Endodermal cell (in vitro differentiated cells): ENCODE results near the gene MAGI3. TPM values are rescaled to one million over a fixed set of nuclear protein-coding genes. Genes with fewer than 3 reads are reported as not detected.

Experiments
- DNase-seq: peaks from one replicate; pipeline ENCODE4 v3.0.0-alpha.2; 2017
- H3K27ac ChIP-seq: 2 replicates; pipeline ENCODE4 v1.5.1; 2013; ENCODE audit warnings: mild to moderate bottlenecking, low read depth, low read length, moderate library complexity
- H3K27me3 ChIP-seq: 2 replicates; pipeline ENCODE4 v1.6.1; 2013; ENCODE audit warnings: mild to moderate bottlenecking, low read length, moderate library complexity; ENCODE audit not compliant: insufficient read depth, control insufficient read depth, poor library complexity, severe bottlenecking
- H3K36me3 ChIP-seq: 2 replicates; pipeline ENCODE4 v1.7.0; 2013; ENCODE audit warnings: mild to moderate bottlenecking, low read length, moderate library complexity; ENCODE audit not compliant: control insufficient read depth, insufficient read depth
- H3K4me1 ChIP-seq: one replicate; pipeline ENCODE4 v1.7.0; 2013; ENCODE audit warnings: low read length; ENCODE audit not compliant: control insufficient read depth, insufficient read depth
- H3K4me3 ChIP-seq: 2 replicates; pipeline ENCODE4 v1.5.1; 2013; ENCODE audit warnings: mild to moderate bottlenecking, low read length, moderate library complexity
- H3K9ac ChIP-seq: 2 replicates; pipeline ENCODE4 v1.6.1; 2013; ENCODE audit warnings: mild to moderate bottlenecking, low read length, moderate library complexity; ENCODE audit not compliant: poor library complexity, severe bottlenecking; ENCODE audit errors: extremely low read depth
- H3K9me3 ChIP-seq: 2 replicates; pipeline ENCODE4 v1.6.1; 2013; ENCODE audit warnings: mild to moderate bottlenecking, low read length, moderate library complexity; ENCODE audit not compliant: control insufficient read depth
- H3K27ac Mint-ChIP-seq: 2 replicates; pipeline ENCODE4 v1.8.0; 2020; ENCODE audit warnings: mixed read lengths
- H3K27me3 Mint-ChIP-seq: 2 replicates; pipeline ENCODE4 v1.8.0; 2021; ENCODE audit warnings: mild to moderate bottlenecking, mixed read lengths; ENCODE audit not compliant: insufficient read depth
- H3K36me3 Mint-ChIP-seq: 2 replicates; pipeline ENCODE4 v1.8.0; 2020; ENCODE audit warnings: low read depth, mixed read lengths
- H3K4me1 Mint-ChIP-seq: 2 replicates; pipeline ENCODE4 v1.8.0; 2020; ENCODE audit warnings: mixed read lengths
- H3K4me3 Mint-ChIP-seq: 2 replicates; pipeline ENCODE4 v1.8.0; 2020; ENCODE audit warnings: mild to moderate bottlenecking, moderate library complexity, mixed read lengths
- H3K9me3 Mint-ChIP-seq: 2 replicates; pipeline ENCODE4 v1.8.0; 2020; ENCODE audit warnings: mild to moderate bottlenecking, mixed read lengths
- CTCF ChIP-seq: fragments of 200-600 bp; sonication (generic); conservative IDR thresholded peaks from 2 replicates; pipeline ENCODE4 v1.5.0; 2021; ENCODE audit warnings: antibody characterized with exemption, mild to moderate bottlenecking
- WGBS, 2 experiments: methylation state at CpG; one replicate each; pipeline versions ENCODE4 v1.1.5 to v1.1.7; 2013; ENCODE audit warnings: missing lambda C conversion rate in 2 of 2, mixed read lengths in 1 of 2; ENCODE audit not compliant: insufficient coverage in 1 of 2, insufficient read length in 1 of 2; 5-methylcytosine and 5-hydroxymethylcytosine counted together
- total RNA-seq, 2 donors: library from RNA; stranded (reverse); fragmentation: NEBNext Ultra II Directional in 1 of 2; extraction: Animal tissue kit (Norgen Biotek cat#: 25700) in 1 of 2; gene quantifications; 2 replicates in 1 of 2; 3 replicates in 1 of 2; pipeline ENCODE4 v1.2.1, GENCODE V29; 2021

The MAGI3 gene
- total RNA-seq, 2 donors from 2014 or later: 27.1 to 27.4 TPM

GRCh38 chr1:113543110-113543509 is 152.8 kb downstream of the MAGI3 start:
- H3K36me3 Mint-ChIP-seq: peaks cover 2% of the 10 kb centered on the region
- no peaks in the 10 kb centered on the region for H3K27me3 ChIP-seq
- no peaks in the 10 kb centered on the region for H3K9me3 Mint-ChIP-seq
- H3K4me3 Mint-ChIP-seq: no peak overlapping the region
- H3K4me1 Mint-ChIP-seq: no peaks in the 10 kb centered on the region
- no peak for TF ChIP-seq CTCF
- H3K4me1 ChIP-seq: no peaks in the 10 kb centered on the region
- DNase-seq: no peak
- H3K9ac ChIP-seq: no peak overlapping the region
- WGBS, 2 experiments: 100% methylated on average over 1 of the region's 1 CpG; no CpG with 5 or more reads in 1 of the 2 experiments
- H3K4me3 ChIP-seq: no peak overlapping the region
- no peaks in the 10 kb centered on the region for H3K9me3 ChIP-seq
- H3K36me3 ChIP-seq: no peaks in the 10 kb centered on the region
- no peaks in the 10 kb centered on the region for H3K27me3 Mint-ChIP-seq
- H3K27ac ChIP-seq: no peak overlapping the region
- no peak overlapping the region for H3K27ac Mint-ChIP-seq

- H3K36me3 Mint-ChIP-seq: peaks cover 5% of the 10 kb centered on the region
- Histone ChIP-seq H3K27ac (no peak overlapping the region), H3K27me3 (no peaks in the 10 kb centered on the region), H3K4me1 (no peaks in the 10 kb centered on the region), H3K36me3 (peaks cover 5% of the 10 kb centered on the region), H3K9me3 (peaks cover 5% of the 10 kb centered on the region), H3K9ac (no peak overlapping the region), H3K4me3 (no peak overlapping the region)
- no peak overlapping the region for H3K4me3 Mint-ChIP-seq
- DNase-seq: no peak
- peaks cover 2% of the 10 kb centered on the region for H3K9me3 Mint-ChIP-seq
- H3K27me3 Mint-ChIP-seq: no peaks in the 10 kb centered on the region
- 90 to 95% methylated on average over 1 to 3 of the region's 3 CpGs for WGBS, 2 experiments
- no peaks in the 10 kb centered on the region for H3K4me1 Mint-ChIP-seq
- H3K27ac Mint-ChIP-seq: no peak overlapping the region
- no peak for TF ChIP-seq CTCF
Measured at GRCh38 chr1:113545210-113545609, 154.9 kb downstream of the MAGI3 start.

- Mint-ChIP-seq H3K36me3 (peaks cover 5% of the 10 kb centered on the region), H3K4me1 (no peaks in the 10 kb centered on the region), H3K27ac (no peak overlapping the region), H3K27me3 (no peaks in the 10 kb centered on the region), H3K9me3 (peaks cover 2% of the 10 kb centered on the region), H3K4me3 (no peak overlapping the region)
- WGBS, 2 experiments: 87 to 100% methylated on average over 2 of the region's 2 CpGs
- no peaks in the 10 kb centered on the region for H3K27me3 ChIP-seq
- no peak overlapping the region for H3K27ac ChIP-seq
- H3K4me3 ChIP-seq: no peak overlapping the region
- TF ChIP-seq CTCF: no peak
- no peak for DNase-seq
- no peaks in the 10 kb centered on the region for H3K4me1 ChIP-seq
- H3K9ac ChIP-seq: no peak overlapping the region
- peaks cover 5% of the 10 kb centered on the region for H3K9me3 ChIP-seq
- H3K36me3 ChIP-seq: peaks cover 5% of the 10 kb centered on the region
Measured at GRCh38 chr1:113545626-113546025, 155.3 kb downstream of the MAGI3 start.
